K562 (cell line): ENCODE results near the gene KDM2B. TPM values are rescaled to one million over a fixed set of nuclear protein-coding genes. Genes with fewer than 3 reads are reported as not detected.
A peak's percentile ranks its signal among the peaks of the same experiment; 100 is the strongest.

Experiments used
- BRD9 ChIP-seq: fragments of 450-650 bp; IDR thresholded peaks from 2 replicates; pipeline ENCODE4 v1.6.1; 2018; ENCODE audit warnings: low read depth; ENCODE audit not compliant: partially characterized antibody
- CAMTA2 ChIP-seq: fragments of 250-450 bp; sonication (Bioruptor Pico); conservative IDR thresholded peaks from 2 replicates; pipeline ENCODE4 v1.5.1; 2022
- CBX2 ChIP-seq: fragments of 200-600 bp; sonication (generic); IDR thresholded peaks from one replicate; pipeline ENCODE4 v1.6.1; 2012; ENCODE audit warnings: mild to moderate bottlenecking, low read length, inconsistent platforms; ENCODE audit not compliant: insufficient read depth, poor library complexity, severe bottlenecking
- CHD1 ChIP-seq: fragments of 200-600 bp; sonication (generic); IDR thresholded peaks from one replicate; pipeline ENCODE4 v1.6.1; 2012; ENCODE audit warnings: mild to moderate bottlenecking, moderate library complexity, low read length, inconsistent platforms
- FOXA3 ChIP-seq, 2 experiments: fragments of 450-650 bp in 1 of 2; sonication (generic) in 1 of 2; formaldehyde crosslinking; IDR thresholded peaks in 1 of 2; conservative IDR thresholded peaks in 1 of 2; 2 replicates each; pipeline versions ENCODE4 v1.4.0 to v1.8.0; 2020 to 2022; ENCODE audit warnings: mild to moderate bottlenecking in 2 of 2, missing genetic modification reagents in 1 of 2
- FOXM1 ChIP-seq, 2 experiments: fragments of 450-650 bp in 1 of 2; sonication (generic) in 1 of 2; formaldehyde crosslinking in 1 of 2; IDR thresholded peaks; 2 replicates each; pipeline versions ENCODE4 v1.6.1 to v1.9.0; 2017 to 2022; ENCODE audit warnings: low read depth in 2 of 2, mild to moderate bottlenecking in 2 of 2, missing genetic modification reagents in 1 of 2, moderate library complexity in 1 of 2
- GATAD2A ChIP-seq: fragments of 450-650 bp; IDR thresholded peaks from 2 replicates; pipeline ENCODE4 v1.6.1; 2017
- IRF2 ChIP-seq: sonication (generic); formaldehyde crosslinking; IDR thresholded peaks from 2 replicates; pipeline ENCODE4 v1.8.1; 2022; ENCODE audit warnings: mild to moderate bottlenecking, missing genetic modification reagents
- KLF16 ChIP-seq: IDR thresholded peaks from 2 replicates; pipeline ENCODE4 v1.6.1; 2016; ENCODE audit warnings: antibody characterized with exemption
- MCM2 ChIP-seq: fragments of 450-650 bp; IDR thresholded peaks from 2 replicates; pipeline ENCODE4 v1.6.1; 2017; ENCODE audit warnings: low read depth, mild to moderate bottlenecking
- PBX2 ChIP-seq, 2 experiments: IDR thresholded peaks in 1 of 2; conservative IDR thresholded peaks in 1 of 2; 2 replicates each; pipeline ENCODE4 v1.6.1; 2016; ENCODE audit warnings: low read depth in 2 of 2, mild to moderate bottlenecking in 1 of 2, missing compliant biosample characterization in 1 of 2, missing genetic modification characterization in 1 of 2, moderate library complexity in 1 of 2
- SIRT6 ChIP-seq: IDR thresholded peaks from one replicate; pipeline ENCODE4 v1.6.1; 2012; ENCODE audit warnings: low read depth, mild to moderate bottlenecking, control low read depth, inconsistent platforms, low read length, moderate library complexity
- SMC3 ChIP-seq: conservative IDR thresholded peaks from 2 replicates; pipeline ENCODE4 v1.6.1; 2011; ENCODE audit warnings: low read depth, low read length, improper control_type of control experiment; ENCODE audit not compliant: insufficient read depth
- TCF7 ChIP-seq: sonication (generic); IDR thresholded peaks from 2 replicates; pipeline ENCODE4 v1.6.1; 2016; ENCODE audit warnings: antibody characterized with exemption, borderline replicate concordance
- ZNF778 ChIP-seq: fragments of 450-650 bp; formaldehyde crosslinking; IDR thresholded peaks from 2 replicates; pipeline ENCODE4 v1.4.0; 2020; ENCODE audit warnings: mild to moderate bottlenecking, moderate library complexity
- polyA plus RNA-seq, 8 experiments: library from polyadenylated mRNA; depleted of rRNA in 4 of 8; stranded (reverse) in 5 of 8; unstranded in 3 of 8; fragments of >200 nt; fragmentation: Nextera tagmentation in 2 of 8; fragmentation: Illumina TruSeq in 1 of 8; extraction: Ambion mirVana in 2 of 8; extraction: Trizol in 1 of 8; gene quantifications; 2 replicates each; pipeline versions ENCODE4 v1.2.1 to v1.2.3, GENCODE V29; 2011 to 2014; ENCODE audit warnings: inconsistent platforms in 1 of 8, missing spikeins in 1 of 8
- total RNA-seq, 7 experiments: library from RNA; depleted of rRNA in 6 of 7; stranded (reverse); fragments of >200 nt in 6 of 7; fragmentation: Illumina TruSeq in 2 of 7; extraction: Trizol in 2 of 7; gene quantifications; 2 replicates each; pipeline versions ENCODE4 v1.2.1 to v1.2.3, GENCODE V29; 2011 to 2021; ENCODE audit warnings: low replicate concordance in 1 of 7
- TF ChIP-seq, protein P1 (sequence below): sonication (generic); formaldehyde crosslinking; IDR thresholded peaks from 2 replicates; pipeline ENCODE4 v1.8.0; 2022; ENCODE audit warnings: mild to moderate bottlenecking, missing genetic modification reagents
- TF ChIP-seq, protein P2 (sequence below): fragments of 450-650 bp; IDR thresholded peaks from 2 replicates; pipeline ENCODE4 v1.7.1; 2018; ENCODE audit warnings: mild to moderate bottlenecking, low read depth; ENCODE audit not compliant: partially characterized antibody

Gene KDM2B
- total and polyA plus RNA-seq, 9 of the 15 experiments (the other 6 are each of a cell fraction or from before 2014, with no cell fraction given), result 7.4 to 50.5 (median 22.5) TPM

- TF ChIP-seq PBX2 (CRISPR knock-in tag; IDR thresholded peaks at IDR 0.05; ENCODE audit: low read depth), result no peak
- TF ChIP-seq PBX2 (tag; conservative IDR thresholded peaks at IDR 0.05; ENCODE audit: low read depth), result no peak
- TF ChIP-seq CHD1, result no peak
- TF ChIP-seq TCF7, result no peak
- TF ChIP-seq MCM2, result no peak
- no peak for TF ChIP-seq ZNF778
- TF ChIP-seq FOXA3 (CRISPR knock-in tag; conservative IDR thresholded peaks at IDR 0.05 in 1 of 2, IDR thresholded peaks at IDR 0.05 in 1 of 2), result no peak
- TF ChIP-seq BRD9, result peak; percentile 75
- TF ChIP-seq IRF2 (CRISPR knock-in tag), result no peak
- TF ChIP-seq, protein P1, sequence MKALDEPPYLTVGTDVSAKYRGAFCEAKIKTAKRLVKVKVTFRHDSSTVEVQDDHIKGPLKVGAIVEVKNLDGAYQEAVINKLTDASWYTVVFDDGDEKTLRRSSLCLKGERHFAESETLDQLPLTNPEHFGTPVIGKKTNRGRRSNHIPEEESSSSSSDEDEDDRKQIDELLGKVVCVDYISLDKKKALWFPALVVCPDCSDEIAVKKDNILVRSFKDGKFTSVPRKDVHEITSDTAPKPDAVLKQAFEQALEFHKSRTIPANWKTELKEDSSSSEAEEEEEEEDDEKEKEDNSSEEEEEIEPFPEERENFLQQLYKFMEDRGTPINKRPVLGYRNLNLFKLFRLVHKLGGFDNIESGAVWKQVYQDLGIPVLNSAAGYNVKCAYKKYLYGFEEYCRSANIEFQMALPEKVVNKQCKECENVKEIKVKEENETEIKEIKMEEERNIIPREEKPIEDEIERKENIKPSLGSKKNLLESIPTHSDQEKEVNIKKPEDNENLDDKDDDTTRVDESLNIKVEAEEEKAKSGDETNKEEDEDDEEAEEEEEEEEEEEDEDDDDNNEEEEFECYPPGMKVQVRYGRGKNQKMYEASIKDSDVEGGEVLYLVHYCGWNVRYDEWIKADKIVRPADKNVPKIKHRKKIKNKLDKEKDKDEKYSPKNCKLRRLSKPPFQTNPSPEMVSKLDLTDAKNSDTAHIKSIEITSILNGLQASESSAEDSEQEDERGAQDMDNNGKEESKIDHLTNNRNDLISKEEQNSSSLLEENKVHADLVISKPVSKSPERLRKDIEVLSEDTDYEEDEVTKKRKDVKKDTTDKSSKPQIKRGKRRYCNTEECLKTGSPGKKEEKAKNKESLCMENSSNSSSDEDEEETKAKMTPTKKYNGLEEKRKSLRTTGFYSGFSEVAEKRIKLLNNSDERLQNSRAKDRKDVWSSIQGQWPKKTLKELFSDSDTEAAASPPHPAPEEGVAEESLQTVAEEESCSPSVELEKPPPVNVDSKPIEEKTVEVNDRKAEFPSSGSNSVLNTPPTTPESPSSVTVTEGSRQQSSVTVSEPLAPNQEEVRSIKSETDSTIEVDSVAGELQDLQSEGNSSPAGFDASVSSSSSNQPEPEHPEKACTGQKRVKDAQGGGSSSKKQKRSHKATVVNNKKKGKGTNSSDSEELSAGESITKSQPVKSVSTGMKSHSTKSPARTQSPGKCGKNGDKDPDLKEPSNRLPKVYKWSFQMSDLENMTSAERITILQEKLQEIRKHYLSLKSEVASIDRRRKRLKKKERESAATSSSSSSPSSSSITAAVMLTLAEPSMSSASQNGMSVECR, result no peak
- TF ChIP-seq KLF16, result no peak
- TF ChIP-seq, protein P2, sequence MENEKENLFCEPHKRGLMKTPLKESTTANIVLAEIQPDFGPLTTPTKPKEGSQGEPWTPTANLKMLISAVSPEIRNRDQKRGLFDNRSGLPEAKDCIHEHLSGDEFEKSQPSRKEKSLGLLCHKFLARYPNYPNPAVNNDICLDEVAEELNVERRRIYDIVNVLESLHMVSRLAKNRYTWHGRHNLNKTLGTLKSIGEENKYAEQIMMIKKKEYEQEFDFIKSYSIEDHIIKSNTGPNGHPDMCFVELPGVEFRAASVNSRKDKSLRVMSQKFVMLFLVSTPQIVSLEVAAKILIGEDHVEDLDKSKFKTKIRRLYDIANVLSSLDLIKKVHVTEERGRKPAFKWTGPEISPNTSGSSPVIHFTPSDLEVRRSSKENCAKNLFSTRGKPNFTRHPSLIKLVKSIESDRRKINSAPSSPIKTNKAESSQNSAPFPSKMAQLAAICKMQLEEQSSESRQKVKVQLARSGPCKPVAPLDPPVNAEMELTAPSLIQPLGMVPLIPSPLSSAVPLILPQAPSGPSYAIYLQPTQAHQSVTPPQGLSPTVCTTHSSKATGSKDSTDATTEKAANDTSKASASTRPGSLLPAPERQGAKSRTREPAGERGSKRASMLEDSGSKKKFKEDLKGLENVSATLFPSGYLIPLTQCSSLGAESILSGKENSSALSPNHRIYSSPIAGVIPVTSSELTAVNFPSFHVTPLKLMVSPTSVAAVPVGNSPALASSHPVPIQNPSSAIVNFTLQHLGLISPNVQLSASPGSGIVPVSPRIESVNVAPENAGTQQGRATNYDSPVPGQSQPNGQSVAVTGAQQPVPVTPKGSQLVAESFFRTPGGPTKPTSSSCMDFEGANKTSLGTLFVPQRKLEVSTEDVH, result no peak
- no peak for TF ChIP-seq SIRT6
- no peak for TF ChIP-seq CAMTA2
- TF ChIP-seq CBX2, result no peak
- TF ChIP-seq FOXM1 (IDR thresholded peaks at IDR 0.05; ENCODE audit: low read depth), result no peak
- no peak for TF ChIP-seq FOXM1 (CRISPR knock-in tag; IDR thresholded peaks at IDR 0.05; ENCODE audit: low read depth)
- TF ChIP-seq GATAD2A, result peak; percentile 81; the same call in 1 of the 2 replicates
- TF ChIP-seq SMC3, result no peak
These were observed 598 bp downstream of the KDM2B start (continued) for GRCh38 chr12:121579981-121580868.
